ENCODE measurements around the gene BMP6.

The BMP6 gene

GRCh38 chr6:7725849-7726415 is at the start of gene BMP6:
Gene BMP6 (plus strand): TSS chr6:7726099. CDS start chr6:7726956, 857 bp downstream.
- peak; percentile 82 for DNase-seq (ENCODE audit: insufficient read length, low spot score)
- FAIRE-seq: no peak

- no peak for DNase-seq (ENCODE audit: insufficient read length, low spot score)
- no peak for FAIRE-seq
These were observed 48.7 kb upstream of the BMP6 start for GRCh38 chr6:7677229-7677628.

GRCh38 chr6:7680393-7681075 is 45.4 kb upstream of the BMP6 start:
- DNase-seq (ENCODE audit: insufficient read length, low spot score) (no peak), FAIRE-seq (no peak)

GRCh38 chr6:7681449-7681848 is 44.5 kb upstream of the BMP6 start:
- DNase-seq (ENCODE audit: insufficient read length, low spot score) (no peak), FAIRE-seq (no peak)

- no peak for DNase-seq (ENCODE audit: insufficient read length, low spot score)
- FAIRE-seq: no peak
These were observed 41.8 kb upstream of the BMP6 start for GRCh38 chr6:7684076-7684475.

- DNase-seq (ENCODE audit: insufficient read length, low spot score): no peak
- FAIRE-seq: no peak
These were observed 41.1 kb upstream of the BMP6 start for GRCh38 chr6:7684843-7685242.

GRCh38 chr6:7685276-7685675 is 40.6 kb upstream of the BMP6 start:
- no peak for FAIRE-seq
- no peak for DNase-seq (ENCODE audit: insufficient read length, low spot score)

GRCh38 chr6:7687145-7688111 is 38.5 kb upstream of the BMP6 start:
- DNase-seq (ENCODE audit: insufficient read length, low spot score) (no peak), FAIRE-seq (no peak)

- FAIRE-seq: no peak
- no peak for DNase-seq (ENCODE audit: insufficient read length, low spot score)
These were observed 34.9 kb upstream of the BMP6 start for GRCh38 chr6:7691021-7691420.

- FAIRE-seq (no peak), DNase-seq (ENCODE audit: insufficient read length, low spot score) (no peak)
These were observed 34.0 kb upstream of the BMP6 start for GRCh38 chr6:7691675-7692452.

- DNase-seq (ENCODE audit: insufficient read length, low spot score): no peak
- FAIRE-seq: no peak
These were observed 33.5 kb upstream of the BMP6 start for GRCh38 chr6:7692453-7692784.

GRCh38 chr6:7693827-7694226 is 32.1 kb upstream of the BMP6 start:
- FAIRE-seq: no peak
- no peak for DNase-seq (ENCODE audit: insufficient read length, low spot score)

GRCh38 chr6:7696061-7696460 is 29.8 kb upstream of the BMP6 start:
- DNase-seq (ENCODE audit: insufficient read length, low spot score): no peak
- FAIRE-seq: no peak

GRCh38 chr6:7697432-7697819 is 28.5 kb upstream of the BMP6 start:
- no peak for FAIRE-seq

GRCh38 chr6:7697820-7698623 is 27.9 kb upstream of the BMP6 start:
- FAIRE-seq (no peak), DNase-seq (ENCODE audit: insufficient read length, low spot score) (no peak)

More at GRCh38 chr6:7697432-7697819, 28.5 kb upstream of the BMP6 start:
- no peak for DNase-seq (ENCODE audit: insufficient read length, low spot score)

GRCh38 chr6:7701212-7701834 is 24.6 kb upstream of the BMP6 start:
- FAIRE-seq (no peak), DNase-seq (ENCODE audit: insufficient read length, low spot score) (no peak)

GRCh38 chr6:7703148-7703680 is 22.7 kb upstream of the BMP6 start:
- FAIRE-seq (no peak), DNase-seq (ENCODE audit: insufficient read length, low spot score) (no peak)

- FAIRE-seq: no peak
- DNase-seq (ENCODE audit: insufficient read length, low spot score): no peak
These were observed 20.4 kb upstream of the BMP6 start for GRCh38 chr6:7705483-7705882.

- no peak for DNase-seq (ENCODE audit: insufficient read length, low spot score)
- FAIRE-seq: no peak
These were observed 19.6 kb upstream of the BMP6 start for GRCh38 chr6:7706269-7706668.
